Gastroesophageal sphincter (tissue), 3 donors: ENCODE results near the gene SPG21.

ENCODE experiments used
- EP300 ChIP-seq: sonication (generic); formaldehyde crosslinking; IDR thresholded peaks from one replicate; pipeline ENCODE4 v1.6.1; 2017; ENCODE audit warnings: antibody characterized with exemption, mild to moderate bottlenecking
- TF ChIP-seq, protein P1 (sequence below), 4 experiments: fragments of 200-600 bp in 2 of 4; fragments of 450-650 bp in 2 of 4; sonication (generic) in 1 of 4; IDR thresholded peaks; one replicate each; pipeline ENCODE4 v1.5.1; 2017 to 2019; ENCODE audit warnings: antibody characterized with exemption in 4 of 4, mild to moderate bottlenecking in 2 of 4, moderate library complexity in 2 of 4

DNA sequence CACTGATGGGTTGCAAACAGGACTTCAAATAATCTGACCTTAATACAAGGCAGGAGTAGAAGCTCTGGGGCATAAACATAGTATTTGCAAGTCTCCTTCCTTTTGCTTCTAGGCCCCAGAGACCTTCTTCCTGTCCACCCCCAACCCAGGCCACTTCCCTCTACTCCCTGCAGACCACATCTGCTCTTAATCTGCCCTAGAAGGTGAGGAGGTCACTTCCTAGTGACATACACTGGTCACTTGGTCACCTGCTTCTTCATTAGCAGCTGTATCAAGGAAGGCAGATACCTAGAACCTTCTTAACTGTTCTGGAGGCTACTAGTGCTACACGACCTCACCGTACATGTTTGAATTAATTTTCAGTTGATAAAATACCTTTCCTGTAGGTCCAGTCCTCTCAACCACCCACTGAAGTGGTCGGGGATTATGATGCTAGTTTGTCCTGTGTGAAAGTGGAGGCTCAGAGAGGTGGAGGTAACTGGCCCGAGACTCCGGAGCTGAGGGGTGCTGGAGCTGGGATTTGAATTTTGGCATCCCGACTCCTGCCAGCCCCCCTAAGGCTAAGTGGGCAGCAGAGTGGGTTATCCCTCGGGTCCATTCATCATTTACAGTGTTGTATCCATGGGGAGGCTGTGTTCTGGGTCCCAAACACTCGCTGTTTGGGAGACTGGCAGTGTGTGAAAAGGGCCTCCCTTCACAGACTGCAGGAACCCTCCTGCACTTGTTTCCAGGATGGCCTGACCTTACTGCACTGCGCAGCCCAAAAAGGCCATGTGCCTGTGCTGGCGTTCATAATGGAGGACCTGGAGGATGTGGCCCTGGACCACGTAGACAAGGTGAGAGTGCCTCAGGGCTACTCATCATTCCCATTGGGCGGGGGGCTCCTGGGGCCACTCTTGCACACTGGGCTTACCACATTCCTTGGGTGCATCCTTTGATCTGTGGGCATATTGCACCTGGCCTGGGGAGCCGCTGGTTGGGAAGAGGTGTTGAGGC, 64.1 kb downstream of the SPG21 start:
- TF ChIP-seq, protein P1, sequence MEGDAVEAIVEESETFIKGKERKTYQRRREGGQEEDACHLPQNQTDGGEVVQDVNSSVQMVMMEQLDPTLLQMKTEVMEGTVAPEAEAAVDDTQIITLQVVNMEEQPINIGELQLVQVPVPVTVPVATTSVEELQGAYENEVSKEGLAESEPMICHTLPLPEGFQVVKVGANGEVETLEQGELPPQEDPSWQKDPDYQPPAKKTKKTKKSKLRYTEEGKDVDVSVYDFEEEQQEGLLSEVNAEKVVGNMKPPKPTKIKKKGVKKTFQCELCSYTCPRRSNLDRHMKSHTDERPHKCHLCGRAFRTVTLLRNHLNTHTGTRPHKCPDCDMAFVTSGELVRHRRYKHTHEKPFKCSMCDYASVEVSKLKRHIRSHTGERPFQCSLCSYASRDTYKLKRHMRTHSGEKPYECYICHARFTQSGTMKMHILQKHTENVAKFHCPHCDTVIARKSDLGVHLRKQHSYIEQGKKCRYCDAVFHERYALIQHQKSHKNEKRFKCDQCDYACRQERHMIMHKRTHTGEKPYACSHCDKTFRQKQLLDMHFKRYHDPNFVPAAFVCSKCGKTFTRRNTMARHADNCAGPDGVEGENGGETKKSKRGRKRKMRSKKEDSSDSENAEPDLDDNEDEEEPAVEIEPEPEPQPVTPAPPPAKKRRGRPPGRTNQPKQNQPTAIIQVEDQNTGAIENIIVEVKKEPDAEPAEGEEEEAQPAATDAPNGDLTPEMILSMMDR (IDR thresholded peaks at IDR 0.05) = no peak
- TF ChIP-seq EP300 = no peak
